Heart left ventricle (tissue), 16 donors: ENCODE measurements around the gene POU6F2. TPM values are rescaled to one million over a fixed set of nuclear protein-coding genes. Genes with fewer than 3 reads are reported as not detected.
A peak's percentile ranks its signal among the peaks of the same experiment; 100 is the strongest.

ENCODE experiments used
- ATAC-seq, 4 donors: fragments of 200-7000 bp; cut with Tn5 transposase; one replicate each; pipeline ENCODE4 v1.9.1; 2020 to 2022; ENCODE audit warnings: moderate library complexity in 4 of 4, mild to moderate bottlenecking in 3 of 4, moderate number of reproducible peaks in 1 of 4
- DNase-seq, 5 donors: peaks; one replicate each; pipeline ENCODE4 v3.0.0-alpha.2; 2020
- H3K27ac ChIP-seq, 12 donors: fragments of 200-600 bp; sonication (generic) in 4 of 12; one replicate each; pipeline versions ENCODE4 v1.5.0 to v1.8.0; 2016 to 2022; ENCODE audit warnings: mild to moderate bottlenecking in 2 of 12
- H3K27me3 ChIP-seq, 9 donors: fragments of 200-600 bp; sonication (generic) in 2 of 9; one replicate each; pipeline versions ENCODE4 v1.5.1 to v1.8.0; 2016 to 2022; ENCODE audit warnings: mild to moderate bottlenecking in 3 of 9
- H3K36me3 ChIP-seq, 9 donors: fragments of 200-600 bp; sonication (generic) in 2 of 9; one replicate each; pipeline versions ENCODE4 v1.5.0 to v1.8.0; 2018 to 2022; ENCODE audit warnings: mild to moderate bottlenecking in 2 of 9
- H3K4me1 ChIP-seq, 12 donors: fragments of 200-600 bp; sonication (generic) in 4 of 12; one replicate each; pipeline versions ENCODE4 v1.5.0 to v1.8.0; 2016 to 2022; ENCODE audit warnings: mild to moderate bottlenecking in 3 of 12
- H3K4me3 ChIP-seq, 12 donors: fragments of 200-600 bp; sonication (generic) in 4 of 12; one replicate each; pipeline versions ENCODE4 v1.5.0 to v1.8.0; 2017 to 2022; ENCODE audit warnings: mild to moderate bottlenecking in 9 of 12, moderate library complexity in 4 of 12
- H3K9me3 ChIP-seq, 12 donors: fragments of 200-600 bp; sonication (generic) in 4 of 12; one replicate each; pipeline versions ENCODE4 v1.5.0 to v1.8.0; 2016 to 2022; ENCODE audit warnings: mild to moderate bottlenecking in 1 of 12
- POLR2A ChIP-seq, 2 donors: fragments of 450-650 bp; IDR thresholded peaks; one replicate each; pipeline ENCODE4 v1.6.1; 2017; ENCODE audit warnings: antibody characterized with exemption in 2 of 2, mild to moderate bottlenecking in 2 of 2, moderate library complexity in 2 of 2
- WGBS, 4 donors: extraction: QIAGEN DNeasy Blood & Tissue Kit in 2 of 4; methylation state at CpG; one replicate each; pipeline versions ENCODE4 v1.1.5 to v1.1.7; 2013 to 2018; 5-methylcytosine and 5-hydroxymethylcytosine counted together
- intact Hi-C, 10 donors: fragments of 100-400 bp; cut with DNase I; formaldehyde crosslinking; loops; one replicate each; pipeline versions ENCODE4 v1.11.1 to v1.14.2; 2022
- long read RNA-seq, 3 donors: library from polyadenylated mRNA; unstranded; transcript quantifications; one replicate each; pipeline ENCODE4 v2.0.0, GENCODE V29; 2020 to 2021
- polyA plus RNA-seq, 2 donors: library from polyadenylated mRNA; stranded (reverse); fragments of 200-250 nt; gene quantifications; one replicate each; pipeline ENCODE4 v1.2.3, GENCODE V29; 2013
- total RNA-seq, 9 donors: library from RNA; depleted of rRNA in 2 of 9; stranded (reverse); fragments of >200 nt in 2 of 9; fragmentation: NEBNext Ultra II Directional in 3 of 9; extraction: Animal tissue kit (Norgen Biotek cat#: 25700) in 3 of 9; gene quantifications; one replicate each; pipeline versions ENCODE4 v1.1.0 to v1.2.4, GENCODE V29; 2016 to 2023
- TF ChIP-seq, protein P1 (sequence below), 12 donors: fragments of 200-600 bp; sonication (generic) in 4 of 12; IDR thresholded peaks; one replicate each; pipeline versions ENCODE4 v1.5.0 to v1.8.0; 2018 to 2022; ENCODE audit warnings: antibody characterized with exemption in 12 of 12, mild to moderate bottlenecking in 5 of 12
- donor health status: ischemic (EF 13 %, LVEDD 7.1; RV severe dilation, severe dysfunction).
- donor health status: healthy with polysubstance abuse.
- donor health status: DM: no; HTN: yes; CAD: no.
- donor health status: DM: no; HTN: no; CAD: no.
- donor health status: ischemic (EF 25% LVEDD 6.9; RV normal size, moderate dysfunction).
- donor health status: ischemic (EF 25% LVEDD 5.7; RV mildly dilated, moderate dysfunction).
- donor health status: healthy.
- donor health status: DM: yes; HTN: yes; CAD: no.
- donor health status: ischemic (EF 35%, LVEDD 5.7; RV mildly dilated, moderate dysfunction).
- donor health status: nonischemic (EF 11% LVEDD 7.7; RV severe dilation, severe dysfunction).
- donor health status: DM: yes; HTN: yes; CAD: no.
- donor health status: PGD.
- donor health status: ischemic (EF 29% LVEDD 5.4; RV normal size, mild dysfunction).
- donor health status: nonischemic (EF 23%, LVEDD 6.1; RV moderate dilation, normal function).

POU6F2 gene
- total RNA-seq (1 to 10 TPM in 1 of 9 donors, under 1 TPM in 6, not detected in 2; 0.27 to 1.2 (median 0.48) TPM), polyA plus RNA-seq (under 1 TPM; 0.03 to 0.04 TPM)
- long read RNA-seq, donor 1 = 0 reads
- long read RNA-seq, donor 2 = 0 reads
- long read RNA-seq, donor 3 = 0 reads

DNA sequence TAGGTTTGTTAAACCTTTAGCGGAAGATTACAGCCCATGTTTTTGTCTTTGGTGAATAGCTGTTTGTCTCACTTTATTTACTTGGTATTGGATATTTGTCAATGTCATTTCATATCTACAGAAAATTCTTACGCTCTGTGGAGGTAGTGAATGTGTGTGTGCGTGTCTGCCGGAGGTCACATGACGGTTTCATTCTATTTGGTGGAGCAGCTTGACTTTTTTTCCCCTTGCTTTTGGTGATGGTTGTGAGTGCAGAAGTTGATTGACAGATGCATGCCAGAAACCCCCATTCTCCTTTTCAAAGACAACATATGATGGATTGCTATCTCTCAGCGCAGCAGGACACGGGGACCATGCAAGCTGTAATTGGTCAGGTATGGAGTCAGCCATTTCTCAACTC, at the start of gene POU6F2:
TSS of gene POU6F2 (plus strand) at position 225 of the 400 bp plus-strand sequence. CDS start at position 270, 45 bp downstream.
- Histone ChIP-seq H3K27me3 (peaks cover 0 to 65% (median 13%) of the 10 kb centered on the region in 9 donors), H3K36me3 (no peaks in the 10 kb centered on the region), H3K4me1 (peaks cover 0 to 7% (median 0%) of the 10 kb centered on the region in 12 donors), H3K9me3 (no peaks in the 10 kb centered on the region), H3K4me3 (no peak within 1 kb of the TSS), H3K27ac (no peak within 1 kb of the TSS)
- 78 to 86% (median 83%) methylated on average over 7 of the region's 7 CpGs for WGBS, 4 donors
- TF ChIP-seq, protein P1, sequence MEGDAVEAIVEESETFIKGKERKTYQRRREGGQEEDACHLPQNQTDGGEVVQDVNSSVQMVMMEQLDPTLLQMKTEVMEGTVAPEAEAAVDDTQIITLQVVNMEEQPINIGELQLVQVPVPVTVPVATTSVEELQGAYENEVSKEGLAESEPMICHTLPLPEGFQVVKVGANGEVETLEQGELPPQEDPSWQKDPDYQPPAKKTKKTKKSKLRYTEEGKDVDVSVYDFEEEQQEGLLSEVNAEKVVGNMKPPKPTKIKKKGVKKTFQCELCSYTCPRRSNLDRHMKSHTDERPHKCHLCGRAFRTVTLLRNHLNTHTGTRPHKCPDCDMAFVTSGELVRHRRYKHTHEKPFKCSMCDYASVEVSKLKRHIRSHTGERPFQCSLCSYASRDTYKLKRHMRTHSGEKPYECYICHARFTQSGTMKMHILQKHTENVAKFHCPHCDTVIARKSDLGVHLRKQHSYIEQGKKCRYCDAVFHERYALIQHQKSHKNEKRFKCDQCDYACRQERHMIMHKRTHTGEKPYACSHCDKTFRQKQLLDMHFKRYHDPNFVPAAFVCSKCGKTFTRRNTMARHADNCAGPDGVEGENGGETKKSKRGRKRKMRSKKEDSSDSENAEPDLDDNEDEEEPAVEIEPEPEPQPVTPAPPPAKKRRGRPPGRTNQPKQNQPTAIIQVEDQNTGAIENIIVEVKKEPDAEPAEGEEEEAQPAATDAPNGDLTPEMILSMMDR (IDR thresholded peaks at IDR 0.05) = no peak
- TF ChIP-seq POLR2A (IDR thresholded peaks at IDR 0.05) = no peak
- intact Hi-C loops = no loop called here
- ATAC-seq (no peak), DNase-seq (no peak)

DNA sequence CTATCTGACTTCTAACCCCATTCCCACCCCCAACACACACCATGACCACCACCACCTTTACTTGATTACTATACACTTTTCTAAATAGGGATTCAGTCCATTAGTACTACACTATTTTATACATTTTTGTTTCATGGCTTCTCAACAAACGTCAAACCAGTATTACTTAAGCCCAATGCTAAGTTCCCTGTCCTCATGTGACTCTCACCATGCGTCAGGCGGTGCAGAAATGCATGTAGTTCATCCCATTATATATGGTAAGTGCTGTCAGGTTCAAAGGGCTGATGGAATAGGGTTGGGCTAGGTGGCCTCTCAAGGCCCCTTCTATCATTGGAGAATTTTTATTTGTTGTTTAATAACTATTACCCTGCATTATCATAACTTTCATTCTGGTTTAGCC, 49.2 kb upstream of the POU6F2 start:
- no peaks in the 10 kb centered on the region for H3K4me1 ChIP-seq
- WGBS, 4 donors = 91 to 94% (median 93%) methylated on average over 3 of the region's 3 CpGs
- no peak overlapping the region for H3K4me3 ChIP-seq
- no peak overlapping the region for H3K27ac ChIP-seq
- ATAC-seq (no peak), DNase-seq (no peak)
- no peaks in the 10 kb centered on the region for H3K36me3 ChIP-seq
- no peak for TF ChIP-seq POLR2A (IDR thresholded peaks at IDR 0.05)
- TF ChIP-seq, protein P1 (IDR thresholded peaks at IDR 0.05) = no peak
- intact Hi-C loops = loop anchor here in 2 of 10 donors (5.0 to 10.0 kb wide), 2 partner anchors 134 to 396 kb away; no protein-coding TSS in a partner anchor
- H3K27me3 ChIP-seq = peaks cover 0 to 5% (median 0%) of the 10 kb centered on the region in 9 donors
- no peaks in the 10 kb centered on the region for H3K9me3 ChIP-seq

- H3K27me3 ChIP-seq = peaks cover 0 to 5% (median 0%) of the 10 kb centered on the region in 9 donors
- H3K4me3 ChIP-seq = no peak overlapping the region
- TF ChIP-seq, protein P1 (IDR thresholded peaks at IDR 0.05) = no peak
- no peak for TF ChIP-seq POLR2A (IDR thresholded peaks at IDR 0.05)
- no peak for DNase-seq
- H3K9me3 ChIP-seq = no peaks in the 10 kb centered on the region
- intact Hi-C loops = loop anchor here in 9 of 10 donors (2.0 to 10.0 kb wide), 10 partner anchors 125 to 593 kb away; no protein-coding TSS in a partner anchor
- no peaks in the 10 kb centered on the region for H3K36me3 ChIP-seq
- 73 to 78% (median 75%) methylated on average over 7 of the region's 7 CpGs for WGBS, 4 donors
- no peak for ATAC-seq
- H3K27ac ChIP-seq = no peak overlapping the region
- H3K4me1 ChIP-seq = no peaks in the 10 kb centered on the region
Observed at GRCh38 chr7:38929460-38930171, 48.1 kb upstream of the POU6F2 start.

DNA sequence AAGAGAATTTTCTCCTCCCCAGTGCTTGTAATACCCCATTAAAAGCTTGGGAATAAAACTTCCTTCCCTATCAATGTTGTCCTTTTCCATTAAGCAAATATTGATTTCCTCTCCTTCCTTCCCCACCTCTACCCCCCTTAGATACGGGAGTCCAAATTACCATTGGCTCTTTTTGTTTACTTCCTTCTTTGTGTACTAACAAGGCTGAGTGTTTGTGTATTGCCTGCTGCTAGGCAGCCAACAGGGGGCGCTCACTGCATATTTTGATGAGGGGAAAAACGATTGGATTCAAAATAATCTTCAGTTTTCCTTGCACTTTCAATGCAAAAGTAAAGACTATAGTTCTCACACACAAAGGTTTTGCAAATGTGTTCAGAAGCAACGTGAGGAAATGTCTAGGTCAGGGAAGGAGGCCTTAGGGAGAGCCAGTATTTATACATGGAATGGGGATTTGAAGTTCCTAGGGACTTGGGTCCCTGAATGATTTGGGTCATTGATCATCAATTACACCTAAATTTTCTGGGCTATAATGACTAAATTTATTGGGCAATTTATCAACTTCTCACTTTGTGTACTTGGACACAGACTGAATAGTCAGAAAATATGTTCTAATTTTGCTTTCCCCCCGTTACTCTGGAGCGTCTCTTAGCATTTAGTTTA, 45.1 kb upstream of the POU6F2 start:
- H3K36me3 ChIP-seq = no peaks in the 10 kb centered on the region
- peak; percentile 16 to 67 (median 49) for DNase-seq
- H3K27ac ChIP-seq = no peak overlapping the region
- H3K9me3 ChIP-seq = no peaks in the 10 kb centered on the region
- no peak overlapping the region for H3K4me3 ChIP-seq
- WGBS, 4 donors = 32 to 36% (median 34%) methylated on average over 6 of the region's 6 CpGs
- TF ChIP-seq, protein P1 (IDR thresholded peaks at IDR 0.05) = peak; percentile 69 to 86 (median 80)
- no peak for TF ChIP-seq POLR2A (IDR thresholded peaks at IDR 0.05)
- intact Hi-C loops = loop anchor here (2.0 to 10.0 kb wide), 10 partner anchors 128 to 590 kb away; no protein-coding TSS in a partner anchor
- ATAC-seq = no peak
- no peaks in the 10 kb centered on the region for H3K27me3 ChIP-seq
- no peaks in the 10 kb centered on the region for H3K4me1 ChIP-seq
